Heart right ventricle (tissue), 16 donors: ENCODE measurements around the gene AKAP9. TPM values are rescaled to one million over a fixed set of nuclear protein-coding genes. Genes with fewer than 3 reads are reported as not detected.
"Not testable (repeated sequence)": the region's sequence is repeated elsewhere in the genome, so short reads cannot be mapped to it uniquely, and the experiment has no call there.

Experiments
- ATAC-seq, 8 donors: fragments of 200-7000 bp; cut with Tn5 transposase; one replicate each; pipeline ENCODE4 v1.9.1; 2020; ENCODE audit warnings: mild to moderate bottlenecking in 8 of 8, moderate library complexity in 8 of 8, moderate number of reproducible peaks in 1 of 8
- DNase-seq, 2 donors: peaks; one replicate each; pipeline ENCODE4 v3.0.0-alpha.2; 2020
- H3K27ac ChIP-seq, 10 donors: fragments of 200-600 bp; sonication (generic) in 2 of 10; one replicate each; pipeline versions ENCODE4 v1.5.0 to v1.8.0; 2020 to 2022; ENCODE audit warnings: mild to moderate bottlenecking in 3 of 10
- H3K27me3 ChIP-seq, 7 donors: fragments of 200-600 bp; one replicate each; pipeline ENCODE4 v1.8.0; 2021 to 2022; ENCODE audit warnings: mild to moderate bottlenecking in 2 of 7
- H3K36me3 ChIP-seq, 9 donors: fragments of 200-600 bp; sonication (generic) in 1 of 9; one replicate each; pipeline versions ENCODE4 v1.5.0 to v1.8.0; 2020 to 2022; ENCODE audit warnings: mild to moderate bottlenecking in 2 of 9
- H3K4me1 ChIP-seq, 9 donors: fragments of 200-600 bp; sonication (generic) in 1 of 9; one replicate each; pipeline versions ENCODE4 v1.5.0 to v1.8.0; 2020 to 2022; ENCODE audit warnings: mild to moderate bottlenecking in 4 of 9
- H3K4me3 ChIP-seq, 10 donors: fragments of 200-600 bp; sonication (generic) in 2 of 10; one replicate each; pipeline versions ENCODE4 v1.5.0 to v1.8.0; 2020 to 2022; ENCODE audit warnings: mild to moderate bottlenecking in 7 of 10, moderate library complexity in 2 of 10
- H3K9me3 ChIP-seq, 11 donors: fragments of 200-600 bp in 10 of 11; sonication (generic) in 2 of 11; one replicate each; pipeline versions ENCODE4 v1.5.0 to v1.8.0; 2013 to 2022; ENCODE audit warnings: mild to moderate bottlenecking in 2 of 11, control low read depth in 1 of 11, moderate library complexity in 1 of 11
- WGBS, 2 donors: extraction: QIAGEN DNeasy Blood & Tissue Kit; methylation state at CpG; one replicate each; pipeline ENCODE4 v1.1.7; 2013; ENCODE audit warnings: inconsistent platforms in 1 of 2; 5-methylcytosine and 5-hydroxymethylcytosine counted together
- intact Hi-C, 10 donors: fragments of 100-400 bp; cut with DNase I; formaldehyde crosslinking; loops; one replicate each; pipeline versions ENCODE4 v1.11.1 to v1.14.2; 2022
- polyA plus RNA-seq, 2 donors: library from polyadenylated mRNA; stranded (reverse); fragments of 200-250 nt; gene quantifications; one replicate each; pipeline ENCODE4 v1.2.3, GENCODE V29; 2013
- total RNA-seq, 10 donors: library from RNA; stranded (reverse); fragmentation: NEBNext Ultra II Directional in 3 of 10; extraction: Animal tissue kit (Norgen Biotek cat#: 25700) in 3 of 10; gene quantifications; one replicate each; pipeline versions ENCODE4 v1.2.1 to v1.2.4, GENCODE V29; 2021 to 2023
- TF ChIP-seq, protein P1 (sequence below), 9 donors: fragments of 200-600 bp; sonication (generic) in 2 of 9; IDR thresholded peaks; one replicate each; pipeline versions ENCODE4 v1.5.0 to v1.8.0; 2021 to 2022; ENCODE audit warnings: antibody characterized with exemption in 9 of 9, mild to moderate bottlenecking in 5 of 9, moderate library complexity in 1 of 9
- donor health status: Arrhythmogenic right ventricular cardiomyopathy.
- donor health status: ischemic (EF 13 %, LVEDD 7.1; RV severe dilation, severe dysfunction).
- donor health status: healthy with polysubstance abuse.
- donor health status: DM: no; HTN: yes; CAD: no.
- donor health status: DM: no; HTN: no; CAD: no.
- donor health status: ischemic (EF 25% LVEDD 6.9; RV normal size, moderate dysfunction).
- donor health status: ischemic (EF 25% LVEDD 5.7; RV mildly dilated, moderate dysfunction).
- donor health status: healthy.
- donor health status: DM: yes; HTN: yes; CAD: no.
- donor health status: Ischemic cardiomyopathy.
- donor health status: ischemic (EF 35%, LVEDD 5.7; RV mildly dilated, moderate dysfunction).
- donor health status: nonischemic (EF 11% LVEDD 7.7; RV severe dilation, severe dysfunction).
- donor health status: DM: yes; HTN: yes; CAD: no.
- donor health status: PGD.
- donor health status: ischemic (EF 29% LVEDD 5.4; RV normal size, mild dysfunction).
- donor health status: nonischemic (EF 23%, LVEDD 6.1; RV moderate dilation, normal function).

Gene AKAP9
- total and polyA plus RNA-seq, 12 donors: 5.9 to 62.3 (median 49.2) TPM

DNA sequence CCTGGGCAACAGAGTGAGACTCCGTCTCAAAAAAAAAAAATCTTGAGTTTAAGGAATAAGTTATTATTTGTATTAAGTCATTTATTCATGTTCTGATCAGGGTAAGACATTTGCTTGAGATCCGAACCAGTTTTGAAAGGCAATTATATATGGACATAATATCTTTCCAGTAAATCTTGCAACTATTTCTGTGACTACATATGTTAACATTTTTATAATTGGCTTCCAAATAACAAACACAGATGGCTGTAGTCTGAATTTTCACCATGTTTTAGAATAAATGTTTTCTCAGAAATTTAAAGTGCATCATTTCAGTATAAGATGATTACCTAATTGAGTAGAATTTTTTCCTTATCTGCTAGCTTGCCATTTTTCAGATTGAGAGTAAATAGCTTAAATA is 21.2 kb downstream of the AKAP9 start:
- Histone ChIP-seq H3K36me3 (peaks cover 0 to 9% (median 0%) of the 10 kb centered on the region in 9 donors), H3K9me3 (peaks cover 0 to 8% (median 0%) of the 10 kb centered on the region in 11 donors), H3K27me3 (no peaks in the 10 kb centered on the region), H3K27ac (no peak overlapping the region), H3K4me1 (peaks cover 3 to 37% (median 21%) of the 10 kb centered on the region in 9 donors), H3K4me3 (no peak overlapping the region)
- intact Hi-C loops: no loop called here
- ATAC-seq: no peak
- DNase-seq: no peak
- WGBS, 2 donors: 96 to 100% methylated on average over 2 of the region's 2 CpGs
- TF ChIP-seq, protein P1, sequence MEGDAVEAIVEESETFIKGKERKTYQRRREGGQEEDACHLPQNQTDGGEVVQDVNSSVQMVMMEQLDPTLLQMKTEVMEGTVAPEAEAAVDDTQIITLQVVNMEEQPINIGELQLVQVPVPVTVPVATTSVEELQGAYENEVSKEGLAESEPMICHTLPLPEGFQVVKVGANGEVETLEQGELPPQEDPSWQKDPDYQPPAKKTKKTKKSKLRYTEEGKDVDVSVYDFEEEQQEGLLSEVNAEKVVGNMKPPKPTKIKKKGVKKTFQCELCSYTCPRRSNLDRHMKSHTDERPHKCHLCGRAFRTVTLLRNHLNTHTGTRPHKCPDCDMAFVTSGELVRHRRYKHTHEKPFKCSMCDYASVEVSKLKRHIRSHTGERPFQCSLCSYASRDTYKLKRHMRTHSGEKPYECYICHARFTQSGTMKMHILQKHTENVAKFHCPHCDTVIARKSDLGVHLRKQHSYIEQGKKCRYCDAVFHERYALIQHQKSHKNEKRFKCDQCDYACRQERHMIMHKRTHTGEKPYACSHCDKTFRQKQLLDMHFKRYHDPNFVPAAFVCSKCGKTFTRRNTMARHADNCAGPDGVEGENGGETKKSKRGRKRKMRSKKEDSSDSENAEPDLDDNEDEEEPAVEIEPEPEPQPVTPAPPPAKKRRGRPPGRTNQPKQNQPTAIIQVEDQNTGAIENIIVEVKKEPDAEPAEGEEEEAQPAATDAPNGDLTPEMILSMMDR (IDR thresholded peaks at IDR 0.05): no peak

DNA sequence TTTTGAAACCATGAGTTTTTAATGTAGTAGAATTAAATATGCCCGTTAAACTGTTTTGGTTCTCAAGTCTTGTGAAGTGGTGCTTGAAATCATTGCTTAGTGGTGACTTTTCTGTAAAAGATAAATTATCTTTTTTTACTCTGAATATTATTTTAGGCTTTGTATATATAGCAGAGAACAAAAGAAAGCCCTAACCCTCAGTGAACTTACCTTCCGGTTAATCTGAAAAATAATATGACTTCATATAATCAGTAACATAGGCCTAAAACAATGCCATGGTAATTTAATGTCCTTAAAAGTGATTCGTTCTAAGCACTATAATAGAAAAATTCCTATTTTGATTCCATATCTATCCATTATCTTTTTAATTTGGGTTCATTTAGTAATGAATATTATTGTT is 21.8 kb downstream of the AKAP9 start:
- no peak for DNase-seq
- intact Hi-C loops: no loop called here
- TF ChIP-seq, protein P1 (IDR thresholded peaks at IDR 0.05): no peak
- no peak overlapping the region for H3K27ac ChIP-seq
- peaks cover 0 to 8% (median 0%) of the 10 kb centered on the region in 11 donors for H3K9me3 ChIP-seq
- H3K4me3 ChIP-seq: no peak overlapping the region
- H3K36me3 ChIP-seq: peaks cover 0 to 9% (median 0%) of the 10 kb centered on the region in 9 donors
- peaks cover 0 to 31% (median 16%) of the 10 kb centered on the region in 9 donors for H3K4me1 ChIP-seq
- ATAC-seq: no peak
- no peaks in the 10 kb centered on the region for H3K27me3 ChIP-seq
- 69 to 73% methylated on average over 3 of the region's 3 CpGs for WGBS, 2 donors

DNA sequence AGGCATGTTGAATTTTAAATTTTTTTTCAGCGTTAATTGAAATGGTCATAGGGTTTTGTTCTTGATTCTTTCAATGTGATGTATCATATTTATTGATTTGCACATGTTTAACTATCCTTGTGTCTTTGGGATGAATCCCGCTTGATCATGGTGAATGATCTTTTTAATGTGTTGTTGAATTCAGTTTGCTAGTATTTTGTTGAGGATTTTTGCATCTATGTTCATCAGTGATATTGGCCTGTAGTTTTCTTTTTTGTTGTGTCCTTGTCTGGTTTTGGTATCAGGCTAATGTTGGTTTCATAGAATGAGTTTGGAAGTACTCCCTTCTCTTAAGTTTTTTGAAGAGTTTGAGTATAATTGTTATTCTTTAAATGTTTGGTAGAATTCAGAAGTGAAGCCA is 26.9 kb downstream of the AKAP9 start:
- H3K36me3 ChIP-seq, H3K9me3 ChIP-seq, H3K27me3 ChIP-seq, DNase-seq, H3K4me3 ChIP-seq, H3K27ac ChIP-seq, ATAC-seq, intact Hi-C loops: not testable (repeated sequence)
- peaks cover 0 to 12% (median 0%) of the 10 kb centered on the region in 9 donors for H3K4me1 ChIP-seq
- WGBS, 2 donors: 97 to 99% methylated on average over 2 of the region's 2 CpGs

DNA sequence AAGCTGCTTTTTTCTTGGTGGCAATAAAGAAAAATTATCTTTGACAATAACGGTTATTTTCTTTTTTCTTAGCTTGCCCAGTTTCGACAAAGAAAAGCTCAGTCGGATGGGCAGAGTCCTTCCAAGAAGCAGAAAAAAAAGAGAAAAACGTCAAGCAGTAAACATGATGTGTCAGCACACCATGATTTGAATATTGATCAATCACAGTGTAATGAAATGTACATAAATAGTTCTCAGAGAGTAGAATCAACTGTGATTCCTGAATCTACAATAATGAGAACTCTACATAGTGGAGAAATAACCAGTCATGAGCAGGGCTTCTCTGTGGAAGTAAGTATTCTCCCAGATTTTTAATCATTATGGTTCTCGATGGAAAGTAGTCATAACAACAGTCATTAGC is 33.0 kb downstream of the AKAP9 start:
- DNase-seq: no peak
- WGBS, 2 donors: 85 to 92% methylated on average over 5 of the region's 5 CpGs
- no peaks in the 10 kb centered on the region for H3K9me3 ChIP-seq
- no peaks in the 10 kb centered on the region for H3K27me3 ChIP-seq
- no peak for ATAC-seq
- no peak overlapping the region for H3K27ac ChIP-seq
- peaks cover 0 to 34% (median 12%) of the 10 kb centered on the region in 9 donors for H3K36me3 ChIP-seq
- H3K4me3 ChIP-seq: no peak overlapping the region
- H3K4me1 ChIP-seq: peaks cover 0 to 21% (median 3%) of the 10 kb centered on the region in 9 donors
- intact Hi-C loops: no loop called here
- TF ChIP-seq, protein P1 (IDR thresholded peaks at IDR 0.05): no peak

DNA sequence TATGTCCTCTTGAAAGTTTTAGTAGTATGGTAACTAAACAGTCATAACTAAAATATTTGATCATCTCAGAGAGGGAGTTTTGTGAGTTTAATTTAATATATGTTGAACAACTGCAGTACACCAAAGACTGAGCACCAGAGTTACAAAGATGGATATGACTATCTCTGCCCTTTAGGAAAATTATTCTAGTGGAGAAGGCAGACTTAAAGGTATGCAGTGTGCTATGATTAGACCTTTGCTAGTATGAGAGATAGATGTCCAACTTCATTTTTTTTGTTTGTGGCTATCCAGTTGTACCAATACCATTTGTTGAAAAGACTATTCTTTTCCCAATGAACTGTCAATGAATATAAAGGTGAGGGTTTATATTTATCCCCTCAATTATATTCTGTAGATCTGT is 33.4 kb downstream of the AKAP9 start:
- DNase-seq: no peak
- peaks cover 0 to 38% (median 12%) of the 10 kb centered on the region in 9 donors for H3K36me3 ChIP-seq
- peak in 1 of 8 donors; percentile 68 for ATAC-seq
- no peak overlapping the region for H3K27ac ChIP-seq
- peaks cover 0 to 21% (median 3%) of the 10 kb centered on the region in 9 donors for H3K4me1 ChIP-seq
- intact Hi-C loops: no loop called here
- TF ChIP-seq, protein P1 (IDR thresholded peaks at IDR 0.05): no peak
- H3K27me3 ChIP-seq: no peaks in the 10 kb centered on the region
- H3K9me3 ChIP-seq: no peaks in the 10 kb centered on the region
- H3K4me3 ChIP-seq: no peak overlapping the region
